ENCODE results near the gene PTPRK.

- no peak for TF ChIP-seq CTCF (IDR thresholded peaks at IDR 0.05)
- TF ChIP-seq POLR2A (IDR thresholded peaks at IDR 0.05) = no peak
These were observed 279.2 kb downstream of the PTPRK start for GRCh38 chr6:128241216-128241615.
